Measurements from ENCODE around the gene GFPT2.

Gene GFPT2

DNA sequence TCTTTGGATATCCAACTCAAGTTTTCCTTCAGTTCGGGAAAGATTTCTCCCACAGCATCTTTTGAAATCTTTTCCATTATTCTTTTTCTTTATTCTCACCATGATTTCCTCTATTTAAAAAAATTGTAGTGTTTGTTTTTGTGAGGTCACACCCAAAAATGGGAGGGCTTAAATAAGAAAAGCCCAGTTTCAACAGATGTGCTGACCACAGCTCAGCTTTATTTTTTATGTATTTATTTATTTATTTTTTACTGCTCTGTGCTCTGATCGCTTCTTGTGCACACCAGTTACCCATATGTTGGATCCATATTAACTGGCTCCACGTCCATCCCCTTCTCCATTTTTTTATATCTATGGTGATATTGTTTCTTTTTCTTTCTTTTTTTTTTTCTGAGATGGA lies 20.3 kb downstream of the GFPT2 start:
- no peak for DNase-seq

DNA sequence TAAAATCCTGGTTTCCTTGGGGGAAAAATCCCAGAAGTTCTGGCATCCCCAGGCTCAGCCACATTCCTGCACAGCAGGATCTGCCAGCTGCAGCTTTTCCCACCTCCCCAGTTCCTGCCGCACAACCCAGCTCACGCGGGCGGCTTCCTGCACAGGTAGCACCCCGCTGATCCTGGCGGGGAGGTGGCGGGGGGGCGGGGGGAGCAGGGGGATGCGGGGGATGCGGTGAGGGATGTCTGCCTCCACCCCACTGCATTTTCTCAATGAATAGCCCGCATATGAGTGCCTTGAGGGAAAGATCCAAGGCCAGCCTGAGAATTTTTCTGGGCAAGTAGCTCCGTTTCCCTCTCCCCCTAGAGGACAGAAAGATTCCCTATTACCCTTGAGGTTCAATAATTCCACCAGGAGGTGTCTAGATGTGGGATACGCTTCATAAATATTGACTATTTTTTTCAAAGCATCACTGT lies 21.1 kb downstream of the GFPT2 start:
- no peak for DNase-seq

DNA sequence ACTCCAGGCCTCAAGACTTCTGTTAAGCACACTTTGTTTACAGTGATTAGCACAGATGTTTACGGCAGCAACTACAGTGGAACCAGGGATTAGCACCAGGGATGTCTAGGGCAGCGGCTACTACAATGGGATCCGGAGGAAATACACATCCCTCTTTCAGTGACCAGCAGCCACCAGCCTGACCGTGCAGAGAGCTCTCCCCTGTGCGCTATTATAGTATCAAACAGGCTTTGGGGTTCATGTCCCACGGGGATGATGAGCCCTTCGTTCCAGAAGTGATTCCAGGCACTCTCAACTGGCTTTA lies 21.5 kb downstream of the GFPT2 start:
- DNase-seq, result no peak

DNA sequence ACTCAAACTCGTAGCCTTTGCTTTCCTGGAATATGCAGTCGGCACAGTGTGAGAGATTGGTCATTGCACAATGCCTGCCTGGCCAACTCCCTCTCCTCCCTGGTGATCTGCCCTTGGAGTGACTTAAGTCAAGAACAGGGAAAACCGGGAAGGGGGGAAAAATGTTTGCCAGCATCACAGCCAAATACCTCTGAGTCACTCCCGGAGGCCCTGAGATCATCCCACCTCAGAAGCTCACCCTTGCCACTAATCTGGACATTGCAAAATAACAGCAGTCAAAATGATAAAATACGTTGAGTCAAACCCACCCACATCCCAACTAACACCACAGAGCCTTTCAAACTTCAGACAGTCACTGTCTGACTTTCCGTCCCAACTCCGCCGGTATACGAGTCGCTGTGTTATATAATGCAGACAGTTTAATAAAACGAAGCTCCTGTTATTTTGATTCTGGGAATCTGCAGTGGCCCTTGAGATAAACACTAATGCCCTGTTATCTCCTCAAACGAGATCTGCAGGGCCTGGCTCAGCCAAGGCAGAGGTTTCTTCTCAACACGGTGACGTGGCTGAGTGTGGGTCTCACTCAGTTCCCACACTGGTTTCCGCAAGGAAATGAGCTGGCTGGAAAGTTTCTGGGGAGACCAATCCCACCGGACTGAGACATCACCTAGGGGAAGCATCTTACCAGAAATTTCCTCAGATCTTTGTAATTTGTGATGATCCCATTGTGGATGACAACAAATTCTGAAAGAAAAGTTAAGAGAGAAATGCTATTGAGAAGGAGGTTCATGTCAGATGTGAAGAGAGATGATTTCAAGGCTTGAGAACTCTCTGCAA lies 22.1 kb downstream of the GFPT2 start:
- DNase-seq, result no peak

DNA sequence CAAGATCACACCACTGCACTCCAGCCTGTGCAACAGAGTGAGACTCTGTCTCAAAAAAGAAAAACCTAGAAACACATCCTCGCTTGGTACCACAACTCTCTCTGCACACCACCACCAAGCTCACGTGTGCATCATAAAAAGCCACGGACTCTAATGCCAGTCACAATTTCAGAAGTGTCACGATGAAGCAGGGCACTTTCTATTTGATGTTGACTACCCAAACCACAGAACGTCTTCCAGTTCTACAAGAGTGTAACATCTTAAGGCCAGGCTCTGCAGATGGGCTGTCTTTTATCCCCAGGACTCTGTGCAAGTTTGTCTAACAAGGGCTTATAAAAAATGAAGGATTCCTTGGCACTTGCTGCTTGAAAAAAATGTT lies 22.9 kb downstream of the GFPT2 start:
- no peak for DNase-seq

DNA sequence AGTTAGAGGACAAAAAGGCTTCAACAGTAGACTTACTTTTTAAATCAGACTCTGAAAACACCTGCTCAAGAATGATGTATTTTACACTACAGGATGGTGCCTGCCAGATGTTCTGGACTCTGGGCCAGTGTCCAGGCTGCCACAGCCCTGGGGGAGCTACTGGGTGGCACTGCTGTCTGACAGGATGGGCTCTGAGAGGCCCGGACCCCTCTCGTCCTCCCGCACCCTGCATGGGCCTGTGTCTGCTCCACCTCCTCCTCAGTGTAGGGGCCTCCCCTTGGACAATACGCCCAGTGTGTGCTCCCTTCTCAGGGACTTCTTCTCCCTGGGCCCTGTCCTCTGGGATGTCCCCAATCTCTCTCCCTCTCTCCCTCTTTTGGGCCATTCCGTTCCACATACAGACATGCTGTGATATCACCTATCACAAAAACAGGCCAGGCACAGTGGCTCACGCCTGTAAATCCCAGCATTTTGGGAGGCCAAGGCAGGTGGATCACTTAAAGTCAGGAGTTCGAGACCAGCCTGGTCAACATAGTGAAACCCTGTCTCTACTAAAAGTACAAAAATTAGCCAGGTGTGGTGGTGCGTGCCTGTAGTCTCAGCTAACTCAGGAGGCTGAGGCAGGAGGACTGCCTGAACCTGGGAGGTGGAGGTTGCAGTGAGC lies 23.4 kb downstream of the GFPT2 start:
- no peak for DNase-seq

DNA sequence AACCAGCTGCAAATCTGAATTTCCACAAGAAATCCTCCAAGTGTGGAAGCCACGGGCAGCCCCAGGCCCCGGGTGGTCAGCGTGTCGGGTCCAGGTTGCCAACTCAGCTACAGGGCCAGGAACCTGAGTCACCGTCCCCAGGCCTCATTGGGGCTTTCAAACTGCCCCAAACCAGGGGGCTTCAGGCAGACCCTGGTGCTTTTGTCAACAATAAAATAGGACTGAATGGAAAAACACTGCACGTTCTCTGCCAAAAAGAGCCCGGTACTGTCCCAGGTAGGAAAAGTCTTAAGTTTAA lies 24.0 kb downstream of the GFPT2 start:
- no peak for DNase-seq

DNA sequence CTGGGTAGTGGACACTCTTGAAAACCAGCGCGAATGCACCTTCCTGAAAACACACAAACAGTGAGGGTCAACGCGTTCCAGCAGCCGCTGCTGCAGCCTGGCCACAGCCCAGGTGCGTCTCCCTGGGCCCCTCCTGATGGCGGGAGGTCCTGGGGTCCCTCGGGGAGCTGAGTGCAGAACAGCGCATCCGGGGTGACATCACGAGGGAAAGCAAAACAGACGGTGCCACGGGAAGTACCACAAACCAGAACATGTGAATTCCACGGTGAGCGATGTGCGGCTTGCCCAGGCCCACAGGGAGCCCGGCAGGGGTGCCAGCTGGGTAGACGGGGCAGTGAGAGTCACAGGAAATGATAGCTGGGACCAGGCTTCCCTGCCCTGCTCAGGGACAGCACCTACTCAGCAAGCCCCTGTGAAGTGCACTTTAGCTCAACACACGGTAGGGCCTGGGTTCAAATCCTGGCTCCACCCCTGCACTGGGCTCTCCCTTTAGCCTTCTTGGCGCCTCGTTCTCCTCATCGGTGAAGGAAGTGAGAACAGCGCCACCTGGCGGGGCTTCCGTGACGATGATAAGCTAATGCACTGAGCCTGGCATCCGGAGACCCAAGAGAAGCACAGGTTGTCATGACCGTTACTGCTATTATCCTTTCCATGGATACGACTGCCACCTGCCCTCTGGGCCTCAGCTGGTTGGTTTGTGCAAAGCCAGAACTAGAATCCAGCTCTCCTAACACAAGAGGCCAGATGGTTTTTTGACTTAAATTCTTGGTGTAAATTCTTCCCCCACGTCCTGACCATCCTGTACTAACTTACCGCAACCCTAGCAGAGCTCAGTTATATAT lies 24.6 kb downstream of the GFPT2 start:
- no peak for DNase-seq

DNA sequence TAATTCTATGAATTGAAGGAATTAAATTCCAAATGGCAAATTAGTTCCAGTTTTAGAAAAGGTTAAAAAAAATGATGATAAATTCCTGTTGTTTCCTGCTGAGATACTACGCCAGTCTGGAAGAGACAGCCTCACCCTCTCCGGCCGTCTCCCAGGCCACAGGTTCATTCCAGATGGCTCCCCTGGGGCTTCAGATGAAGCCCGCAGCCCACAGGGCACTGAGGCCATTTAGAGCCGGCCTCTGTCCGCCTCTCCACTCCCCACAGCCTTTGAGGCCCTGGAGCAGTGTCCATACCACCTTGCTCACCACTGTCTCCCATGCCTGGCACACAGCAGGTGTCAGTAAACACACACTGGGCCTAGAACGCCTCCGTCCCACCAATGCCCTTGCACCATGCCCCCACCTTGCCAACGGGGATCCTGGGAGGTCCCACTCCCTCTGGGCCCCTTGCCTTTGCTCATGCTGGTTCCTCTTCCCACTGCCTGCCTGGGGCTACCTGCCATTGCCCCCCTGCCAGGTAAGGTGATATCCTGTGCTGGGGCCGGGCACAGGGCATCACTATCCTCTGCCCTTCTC lies 26.1 kb downstream of the GFPT2 start:
- no peak for DNase-seq

DNA sequence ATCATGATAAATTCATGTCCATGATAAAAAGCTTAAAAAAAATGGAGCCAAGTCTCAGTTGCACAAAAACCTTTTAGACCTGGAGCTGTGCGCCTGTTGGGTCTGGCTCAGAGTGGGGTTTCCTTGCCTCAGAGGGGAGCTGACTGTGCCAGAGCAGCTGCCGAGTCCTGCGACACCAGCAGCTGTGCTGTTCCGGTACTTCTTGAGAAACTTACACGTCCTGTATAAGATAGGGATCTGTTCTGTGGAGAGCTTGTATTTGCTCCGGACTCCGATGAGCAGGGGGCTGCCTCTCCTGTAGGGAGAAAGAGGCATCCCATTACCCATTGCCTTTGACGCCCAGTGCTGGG lies 28.6 kb downstream of the GFPT2 start:
- DNase-seq, result no peak

DNA sequence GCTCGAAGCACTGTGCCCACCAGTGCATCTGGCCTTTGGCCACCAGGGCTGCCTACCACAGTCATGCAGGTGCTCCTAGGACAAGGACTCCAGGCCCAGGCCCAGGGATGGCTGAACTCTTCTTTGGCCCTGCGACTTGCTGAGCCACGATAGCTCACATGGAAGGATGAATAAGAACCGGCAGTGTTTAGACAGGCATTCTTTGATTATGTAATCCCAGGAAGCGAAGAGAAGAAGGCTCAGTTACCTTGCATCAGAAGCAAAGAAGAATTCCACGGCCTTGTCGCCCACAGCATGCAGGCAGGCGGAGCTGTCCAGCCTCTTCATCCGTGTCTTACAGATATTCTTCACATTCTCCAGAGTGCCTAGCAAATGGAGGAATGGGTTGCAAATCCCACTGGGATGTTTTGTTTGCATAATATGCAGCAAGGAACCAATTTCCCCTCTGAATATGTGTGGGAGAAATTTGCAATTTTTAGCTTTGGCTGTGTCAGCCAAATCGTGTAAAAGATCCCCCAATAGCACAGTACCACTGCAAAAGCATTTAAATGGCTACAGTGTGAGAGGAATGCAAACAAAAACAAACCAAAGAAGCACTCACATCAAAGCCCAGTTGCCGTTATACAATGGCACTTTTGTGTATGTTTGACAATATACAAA lies 29.1 kb downstream of the GFPT2 start:
- no peak for DNase-seq

DNA sequence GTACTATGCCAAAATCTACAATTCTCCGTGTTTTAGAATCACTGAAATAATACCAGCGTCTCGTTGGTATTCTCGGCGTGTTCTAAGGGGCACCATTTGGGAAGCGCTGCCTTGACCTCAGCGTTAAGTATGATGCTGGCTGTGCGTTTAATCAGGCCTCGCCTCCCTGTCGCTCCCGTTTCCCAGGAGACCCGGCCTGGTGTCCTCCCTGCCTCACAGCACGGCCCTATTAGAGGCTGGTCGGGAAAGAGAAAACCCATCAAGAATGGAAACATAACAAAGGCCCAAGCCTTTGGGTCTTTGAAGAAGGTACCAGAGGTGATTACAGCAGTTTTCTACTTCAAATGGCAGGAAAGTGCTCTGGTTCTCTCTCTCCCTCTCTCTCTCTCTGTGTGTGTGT lies 30.0 kb downstream of the GFPT2 start:
- DNase-seq, result no peak

DNA sequence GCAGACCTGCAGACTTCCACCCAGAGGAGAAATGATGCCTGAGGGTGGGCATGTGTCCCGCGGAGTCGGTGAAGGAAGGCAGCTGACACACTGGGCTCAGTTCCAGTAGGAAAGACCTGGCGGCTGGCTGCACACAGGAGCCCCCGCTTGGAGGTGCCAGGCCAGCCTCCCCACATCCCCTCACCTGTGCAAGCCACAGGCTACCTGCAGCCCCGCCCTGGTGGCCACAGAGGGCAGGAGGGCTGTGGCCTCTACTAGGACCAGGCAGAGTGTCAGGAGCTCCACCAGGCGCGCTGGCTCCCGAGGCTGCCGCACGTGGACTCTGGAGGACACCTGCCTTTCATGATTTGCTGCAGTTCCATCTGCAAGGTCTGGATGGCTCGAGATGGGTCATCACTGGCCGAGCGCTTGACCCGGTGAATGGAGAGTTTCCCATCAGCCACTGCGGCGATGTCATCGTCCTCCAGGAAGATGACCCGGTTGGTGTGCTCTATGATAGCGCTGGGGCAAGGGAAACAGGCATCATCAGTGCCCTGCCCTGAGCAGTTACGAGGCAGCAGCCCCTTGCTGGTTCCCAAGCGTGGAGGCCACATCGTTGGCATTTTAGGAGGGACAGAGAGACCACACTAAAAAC lies 34.6 kb downstream of the GFPT2 start:
- DNase-seq, result no peak

DNA sequence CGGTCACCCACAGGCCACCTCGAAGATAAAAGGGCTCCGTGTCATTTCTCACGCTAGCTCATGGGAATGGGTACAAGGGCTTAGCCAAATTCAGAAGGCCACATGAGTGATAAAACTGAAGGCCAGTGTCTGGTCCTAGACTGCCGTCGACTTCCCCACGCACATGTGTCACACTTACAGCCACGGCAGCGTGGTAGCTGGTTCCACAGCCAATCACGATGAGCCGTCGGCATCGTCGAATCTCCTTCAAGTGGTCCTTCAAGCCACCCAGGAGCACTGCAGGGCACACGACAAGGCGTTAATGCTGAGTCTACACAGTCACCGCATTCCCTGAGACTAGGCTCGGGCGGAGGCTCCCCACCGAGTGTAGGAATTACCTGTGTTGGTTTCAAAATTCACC lies 36.5 kb downstream of the GFPT2 start:
- no peak for DNase-seq

DNA sequence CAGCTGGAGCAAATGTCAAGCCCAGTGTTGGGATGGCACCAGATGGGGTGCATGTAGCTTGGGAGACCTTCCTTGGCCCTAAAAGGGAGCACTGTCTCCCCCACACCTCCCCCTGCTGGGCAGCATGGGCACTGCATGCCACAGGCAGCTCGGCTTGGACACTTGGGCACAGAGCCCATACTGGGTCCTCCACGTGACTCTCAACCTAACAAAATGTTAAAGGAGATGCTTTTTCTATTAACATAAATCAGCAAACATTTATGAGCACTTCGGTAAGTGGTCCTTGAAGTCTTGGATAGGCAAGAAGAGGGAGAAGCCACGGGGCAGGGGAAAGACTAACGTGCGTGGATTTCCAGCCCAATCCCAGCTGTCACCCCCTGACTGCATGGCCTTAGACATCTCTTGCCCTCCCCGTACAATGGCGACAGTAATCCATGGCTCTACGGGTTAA lies 37.3 kb downstream of the GFPT2 start:
- DNase-seq, result no peak

DNA sequence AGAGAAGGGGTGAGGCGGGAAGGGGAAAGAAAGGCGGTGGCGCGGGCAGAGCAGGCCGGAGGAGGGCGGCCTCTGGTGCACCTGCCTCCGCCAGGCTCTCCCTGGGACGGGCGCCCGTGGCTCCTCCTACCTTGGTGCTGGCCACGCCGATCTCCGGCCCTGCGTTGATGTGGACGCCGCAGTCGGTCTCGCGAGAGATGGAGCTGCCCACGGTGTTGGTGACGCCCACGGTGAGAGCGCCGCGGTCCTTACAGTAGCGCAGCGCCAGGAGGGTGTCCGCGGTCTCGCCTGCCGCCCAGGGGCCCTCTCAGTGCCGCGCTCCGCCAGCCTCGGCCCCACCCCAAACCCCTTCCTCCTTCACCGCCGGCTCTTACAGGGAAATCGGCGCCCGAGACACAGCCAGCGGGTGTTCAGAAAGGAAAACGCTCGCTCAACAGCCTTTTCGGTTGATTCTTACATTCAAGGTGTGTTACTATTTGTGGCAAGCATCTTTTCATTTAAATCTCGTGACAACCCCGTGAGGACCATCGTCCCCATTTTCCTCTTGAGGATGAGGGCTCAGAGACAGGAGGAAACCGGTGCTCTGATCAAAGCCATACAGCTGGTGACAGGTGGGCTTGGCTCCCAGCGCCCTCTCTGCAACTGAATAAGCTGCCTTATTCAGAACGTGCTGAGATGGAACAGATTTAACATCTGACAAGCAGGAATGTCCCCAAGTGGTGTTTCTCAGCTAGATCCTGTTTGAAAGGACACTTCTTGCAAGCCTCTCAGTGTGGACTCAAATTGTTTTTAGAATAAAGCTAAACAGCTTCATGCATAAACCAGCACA lies 39.2 kb downstream of the GFPT2 start:
- peak; percentile 47 for DNase-seq

DNA sequence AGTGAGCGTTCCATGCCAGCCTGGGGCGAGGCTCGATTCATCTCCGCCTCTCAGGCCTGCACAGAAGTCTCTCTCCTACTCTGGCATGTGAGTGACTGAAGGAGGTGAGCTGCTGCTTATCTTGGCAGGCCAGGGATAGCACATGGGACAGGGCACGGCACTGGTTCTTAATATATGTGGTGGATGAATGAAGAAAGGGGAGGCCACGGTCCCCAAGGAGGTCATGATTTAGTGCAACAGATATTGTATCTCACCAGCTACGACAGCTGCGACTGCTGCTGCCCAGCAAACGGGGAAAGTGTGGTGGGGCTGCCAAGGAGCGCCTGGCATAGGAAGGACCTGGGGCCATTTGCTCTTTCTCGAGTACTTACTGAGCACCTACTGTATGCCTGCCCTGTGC lies 41.9 kb downstream of the GFPT2 start:
- no peak for DNase-seq

DNA sequence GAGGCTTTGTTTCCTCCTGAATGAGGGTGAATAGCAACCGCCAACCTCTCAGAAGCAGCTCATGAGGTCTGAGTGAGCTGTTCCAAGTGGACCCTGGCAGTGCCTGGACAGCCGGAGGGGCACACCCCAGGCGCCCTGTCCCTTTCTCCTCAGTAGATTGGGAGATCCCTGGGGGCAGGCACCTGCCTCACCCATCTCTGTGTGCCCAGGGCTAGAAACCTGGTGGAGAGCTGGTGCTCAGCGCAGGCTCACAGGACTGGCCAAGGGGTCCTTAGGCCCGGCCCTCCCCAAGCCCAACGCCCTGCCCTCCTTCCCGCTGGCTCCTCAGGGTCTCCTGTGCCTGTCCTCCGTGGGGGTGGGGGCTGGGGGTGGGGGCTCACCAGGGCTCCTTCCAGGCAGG lies 46.3 kb downstream of the GFPT2 start:
- DNase-seq, result no peak

DNA sequence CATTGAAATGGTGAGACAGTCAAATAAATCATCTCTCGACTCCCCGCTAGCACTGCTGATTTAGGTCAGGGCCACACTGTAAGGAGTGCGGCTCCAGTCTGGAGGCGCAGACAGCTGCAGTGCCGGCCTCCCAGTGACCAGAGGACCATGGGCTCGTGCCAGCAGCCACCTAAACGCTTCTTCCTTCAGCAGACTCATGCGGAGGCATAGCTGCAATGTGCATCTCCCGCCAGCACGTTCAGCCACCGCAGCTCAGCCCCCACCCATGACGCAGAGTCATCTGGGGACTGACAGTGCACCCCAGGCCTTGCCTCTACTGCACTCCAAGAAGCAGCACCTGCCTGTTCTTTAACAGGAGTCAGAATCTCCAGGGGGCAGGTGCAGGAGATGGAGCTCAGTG lies 47.7 kb downstream of the GFPT2 start:
- no peak for DNase-seq

DNA sequence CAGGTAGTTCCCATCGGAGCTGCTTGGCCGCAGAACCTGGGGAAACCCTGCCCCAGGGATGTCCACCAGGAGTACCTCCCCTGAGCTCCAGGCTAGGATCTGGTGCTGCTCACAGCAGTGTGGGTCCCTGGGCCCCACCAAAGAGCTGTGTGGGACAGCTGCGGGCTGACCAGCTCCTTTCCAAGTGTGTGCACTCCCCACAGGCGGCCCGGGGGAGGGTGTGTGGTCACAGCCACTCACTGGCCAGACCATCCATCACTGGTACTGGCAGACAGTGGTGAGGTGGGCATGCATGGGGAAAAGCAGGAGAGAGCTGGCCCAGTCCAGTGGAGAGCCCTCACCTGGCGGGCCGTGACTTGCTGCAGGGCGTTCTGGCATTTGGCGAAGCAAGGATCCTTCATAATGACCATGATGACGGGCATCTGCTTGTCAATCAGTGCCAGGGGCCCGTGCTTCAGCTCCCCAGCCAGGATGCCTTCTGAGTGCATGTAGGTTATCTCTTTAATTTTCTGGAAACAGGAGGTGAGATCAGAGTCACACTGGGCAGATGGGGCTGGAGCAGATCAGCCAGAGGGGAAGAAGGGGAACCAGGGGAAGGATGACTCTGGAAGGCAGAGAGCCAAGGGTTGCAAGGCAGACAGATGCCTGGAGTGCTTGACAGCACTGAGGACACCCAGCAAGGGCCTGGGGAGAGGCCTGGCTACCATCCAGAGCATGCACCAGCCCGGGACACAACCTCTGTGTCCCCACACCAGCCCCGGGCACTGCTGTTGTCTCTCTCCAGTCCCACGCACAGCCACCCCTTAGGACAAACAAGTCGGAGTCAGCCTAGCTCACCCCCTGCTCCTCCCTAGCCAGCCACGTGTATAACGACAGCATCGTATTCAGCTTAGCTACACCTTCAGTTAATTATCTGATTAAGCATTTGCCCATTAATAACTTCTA lies 48.4 kb downstream of the GFPT2 start:
- no peak for DNase-seq

DNA sequence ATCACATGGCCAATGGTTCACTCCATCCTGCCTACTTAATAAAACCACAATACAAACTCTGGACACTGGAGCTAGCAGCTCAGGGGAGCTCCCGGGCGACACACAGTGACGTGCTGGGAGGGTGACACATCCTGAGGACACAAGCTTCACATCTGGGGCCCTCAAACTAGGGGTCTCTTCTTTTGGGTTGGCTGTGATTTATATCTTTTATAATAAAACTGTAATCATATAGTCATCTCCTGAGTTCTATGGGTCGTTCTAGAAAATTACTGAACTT lies 49.2 kb downstream of the GFPT2 start:
- DNase-seq, result no peak

Measured in NCI-H510A (cell line).